ENCODE measurements around the gene DESI1. TPM values are rescaled to one million over a fixed set of nuclear protein-coding genes. Genes with fewer than 3 reads are reported as not detected.

Gene DESI1
- total RNA-seq, 1 experiment from 2014 or later: 40.8 TPM

DNA sequence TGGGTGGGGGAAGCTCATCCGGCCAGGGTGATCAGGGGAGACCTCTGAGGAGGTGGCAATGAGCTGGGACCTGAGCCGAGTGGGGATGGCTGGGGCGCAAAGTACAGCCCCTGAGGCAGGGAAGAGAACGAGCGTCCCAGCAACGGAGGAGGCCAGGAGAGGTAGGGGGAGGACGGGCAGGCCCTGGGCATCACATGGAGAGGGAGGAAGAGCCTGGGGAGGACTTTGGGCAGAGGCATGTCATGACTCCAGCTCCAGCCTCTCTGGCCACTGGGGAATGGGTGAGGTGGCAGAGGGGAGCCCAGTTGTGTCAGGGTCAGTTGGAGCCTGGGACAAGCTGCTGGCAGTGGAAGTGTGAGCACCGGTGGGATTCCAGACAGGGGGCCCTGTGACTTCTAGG lies 42.7 kb downstream of the DESI1 start:
- H2AFZ ChIP-seq (ENCODE audit: low read depth, low read length, poor library complexity, severe bottlenecking): no peak overlapping the region
- H3K79me2 ChIP-seq (ENCODE audit: insufficient read depth, low read length): no peaks in the 10 kb centered on the region
- no peaks in the 10 kb centered on the region for H4K20me1 ChIP-seq (ENCODE audit: insufficient read depth)
- no peaks in the 10 kb centered on the region for H3K4me1 ChIP-seq (ENCODE audit: control insufficient read depth in 1 of 2, insufficient read depth in 2 of 2, low read length in 2 of 2)
- POLR2A ChIA-PET: no interaction called here
- intact Hi-C loops (cut with micrococcal nuclease): no loop called here
- DNase-seq (ENCODE audit: low read depth, low spot score) (no peak), ATAC-seq (no peak)
- no peaks in the 10 kb centered on the region for H3K27me3 ChIP-seq (ENCODE audit: insufficient read depth, low read length)
- no peak for TF ChIP-seq YY1 (IDR thresholded peaks at IDR 0.05; ENCODE audit: extremely low read depth, insufficient replicate concordance, low read depth, low read length)
- TF ChIP-seq, protein P1, sequence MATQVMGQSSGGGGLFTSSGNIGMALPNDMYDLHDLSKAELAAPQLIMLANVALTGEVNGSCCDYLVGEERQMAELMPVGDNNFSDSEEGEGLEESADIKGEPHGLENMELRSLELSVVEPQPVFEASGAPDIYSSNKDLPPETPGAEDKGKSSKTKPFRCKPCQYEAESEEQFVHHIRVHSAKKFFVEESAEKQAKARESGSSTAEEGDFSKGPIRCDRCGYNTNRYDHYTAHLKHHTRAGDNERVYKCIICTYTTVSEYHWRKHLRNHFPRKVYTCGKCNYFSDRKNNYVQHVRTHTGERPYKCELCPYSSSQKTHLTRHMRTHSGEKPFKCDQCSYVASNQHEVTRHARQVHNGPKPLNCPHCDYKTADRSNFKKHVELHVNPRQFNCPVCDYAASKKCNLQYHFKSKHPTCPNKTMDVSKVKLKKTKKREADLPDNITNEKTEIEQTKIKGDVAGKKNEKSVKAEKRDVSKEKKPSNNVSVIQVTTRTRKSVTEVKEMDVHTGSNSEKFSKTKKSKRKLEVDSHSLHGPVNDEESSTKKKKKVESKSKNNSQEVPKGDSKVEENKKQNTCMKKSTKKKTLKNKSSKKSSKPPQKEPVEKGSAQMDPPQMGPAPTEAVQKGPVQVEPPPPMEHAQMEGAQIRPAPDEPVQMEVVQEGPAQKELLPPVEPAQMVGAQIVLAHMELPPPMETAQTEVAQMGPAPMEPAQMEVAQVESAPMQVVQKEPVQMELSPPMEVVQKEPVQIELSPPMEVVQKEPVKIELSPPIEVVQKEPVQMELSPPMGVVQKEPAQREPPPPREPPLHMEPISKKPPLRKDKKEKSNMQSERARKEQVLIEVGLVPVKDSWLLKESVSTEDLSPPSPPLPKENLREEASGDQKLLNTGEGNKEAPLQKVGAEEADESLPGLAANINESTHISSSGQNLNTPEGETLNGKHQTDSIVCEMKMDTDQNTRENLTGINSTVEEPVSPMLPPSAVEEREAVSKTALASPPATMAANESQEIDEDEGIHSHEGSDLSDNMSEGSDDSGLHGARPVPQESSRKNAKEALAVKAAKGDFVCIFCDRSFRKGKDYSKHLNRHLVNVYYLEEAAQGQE (IDR thresholded peaks at IDR 0.05; ENCODE audit: low read depth): no peak
- no peak for TF ChIP-seq POLR2AphosphoS5 (IDR thresholded peaks at IDR 0.05; ENCODE audit: low read depth, low read length)
- TF ChIP-seq ZNF274 (IDR thresholded peaks at IDR 0.05; ENCODE audit: low read depth, low read length): no peak
- TF ChIP-seq TCF7L2 (IDR thresholded peaks at IDR 0.05; ENCODE audit: borderline replicate concordance, extremely low read depth, insufficient read depth, insufficient read length): no peak
- TF ChIP-seq EZH2 (IDR thresholded peaks at IDR 0.05): no peak
- no peak for TF ChIP-seq SP1 (IDR thresholded peaks at IDR 0.05; ENCODE audit: low read depth)
- no peak for TF ChIP-seq RAD21 (IDR thresholded peaks at IDR 0.05; ENCODE audit: low read depth)
- no peak for TF ChIP-seq ELF1 (IDR thresholded peaks at IDR 0.05; ENCODE audit: borderline replicate concordance, low read depth)
- no peak for TF ChIP-seq CBX3 (IDR thresholded peaks at IDR 0.05; ENCODE audit: low read depth)
- no peak for TF ChIP-seq SIN3A (IDR thresholded peaks at IDR 0.05; ENCODE audit: low read depth)
- TF ChIP-seq, protein P2, sequence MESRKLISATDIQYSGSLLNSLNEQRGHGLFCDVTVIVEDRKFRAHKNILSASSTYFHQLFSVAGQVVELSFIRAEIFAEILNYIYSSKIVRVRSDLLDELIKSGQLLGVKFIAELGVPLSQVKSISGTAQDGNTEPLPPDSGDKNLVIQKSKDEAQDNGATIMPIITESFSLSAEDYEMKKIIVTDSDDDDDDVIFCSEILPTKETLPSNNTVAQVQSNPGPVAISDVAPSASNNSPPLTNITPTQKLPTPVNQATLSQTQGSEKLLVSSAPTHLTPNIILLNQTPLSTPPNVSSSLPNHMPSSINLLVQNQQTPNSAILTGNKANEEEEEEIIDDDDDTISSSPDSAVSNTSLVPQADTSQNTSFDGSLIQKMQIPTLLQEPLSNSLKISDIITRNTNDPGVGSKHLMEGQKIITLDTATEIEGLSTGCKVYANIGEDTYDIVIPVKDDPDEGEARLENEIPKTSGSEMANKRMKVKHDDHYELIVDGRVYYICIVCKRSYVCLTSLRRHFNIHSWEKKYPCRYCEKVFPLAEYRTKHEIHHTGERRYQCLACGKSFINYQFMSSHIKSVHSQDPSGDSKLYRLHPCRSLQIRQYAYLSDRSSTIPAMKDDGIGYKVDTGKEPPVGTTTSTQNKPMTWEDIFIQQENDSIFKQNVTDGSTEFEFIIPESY (IDR thresholded peaks at IDR 0.05; ENCODE audit: extremely low read depth, insufficient replicate concordance, low read length): no peak
- no peak for TF ChIP-seq CEBPB (IDR thresholded peaks at IDR 0.05; ENCODE audit: low read depth)
- TF ChIP-seq, protein P3, sequence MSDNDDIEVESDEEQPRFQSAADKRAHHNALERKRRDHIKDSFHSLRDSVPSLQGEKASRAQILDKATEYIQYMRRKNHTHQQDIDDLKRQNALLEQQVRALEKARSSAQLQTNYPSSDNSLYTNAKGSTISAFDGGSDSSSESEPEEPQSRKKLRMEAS (IDR thresholded peaks at IDR 0.05): no peak
- no peak for TF ChIP-seq POLR2A (IDR thresholded peaks at IDR 0.05; ENCODE audit: borderline replicate concordance, extremely low read depth, insufficient read depth, insufficient read length)
- no TSS peak for BruUV-seq (replicated peaks)
- no peak overlapping the region for H3K4me2 ChIP-seq (ENCODE audit: low read length)
- RAD21 ChIA-PET (ENCODE audit: low non-redundant PET in 1 of 2, low total read pairs in 2 of 2, uncharacterized antibody in 2 of 2, unreplicated experiment in 2 of 2): no interaction called here
- H3K9me2 ChIP-seq (ENCODE audit: insufficient read depth): no peaks in the 10 kb centered on the region
- 0 out of 4 replicates have a peak, but pooled peaks cover 2 to 11% of the 10 kb centered on the region in 2 experiments for H3K36me3 ChIP-seq (ENCODE audit: control insufficient read depth in 1 of 2, insufficient read depth in 2 of 2, low read length in 2 of 2)
- CTCF ChIA-PET: no interaction called here
- no peak overlapping the region for H3K4me3 ChIP-seq (replicated peaks in 1 of 2; ENCODE audit: low read depth in 1 of 2, low read length in 2 of 2)
- H3K9ac ChIP-seq (ENCODE audit: low read length): no peak overlapping the region
- H3K27ac ChIP-seq (ENCODE audit: low read depth, low read length): no peak overlapping the region
- no peaks in the 10 kb centered on the region for H3K9me3 ChIP-seq (ENCODE audit: control insufficient read depth in 1 of 2, insufficient read depth in 1 of 2, low read depth in 1 of 2, low read length in 2 of 2)

All from HCT116 (cell line).